Urinary bladder (tissue), 4 donors: ENCODE results near the gene DYNAP. TPM values are rescaled to one million over a fixed set of nuclear protein-coding genes. Genes with fewer than 3 reads are reported as not detected.

Experiments
- DNase-seq: peaks from one replicate; pipeline ENCODE4 v3.0.0-alpha.2; 2015; ENCODE audit errors: extremely low spot score
- H3K27ac ChIP-seq: one replicate; pipeline ENCODE4 v1.5.1; 2013; ENCODE audit warnings: low read depth, mild to moderate bottlenecking, moderate library complexity
- H3K36me3 ChIP-seq: one replicate; pipeline ENCODE4 v1.6.1; 2013; ENCODE audit warnings: mild to moderate bottlenecking, moderate library complexity; ENCODE audit not compliant: insufficient read depth
- H3K4me1 ChIP-seq: one replicate; pipeline ENCODE4 v1.6.1; 2013; ENCODE audit warnings: mild to moderate bottlenecking, moderate library complexity; ENCODE audit not compliant: insufficient read depth
- H3K4me3 ChIP-seq: one replicate; pipeline ENCODE4 v1.5.1; 2013; ENCODE audit warnings: low read depth, low read length
- WGBS: extraction: QIAGEN DNeasy Blood & Tissue Kit; methylation state at CpG from one replicate; pipeline ENCODE4 v1.1.7; 2013; 5-methylcytosine and 5-hydroxymethylcytosine counted together
- polyA plus RNA-seq: library from polyadenylated mRNA; stranded (reverse); fragments of 200-250 nt; gene quantifications from one replicate; pipeline ENCODE4 v1.2.3, GENCODE V29; 2013
- total RNA-seq: library from RNA; depleted of rRNA; stranded (reverse); fragments of >200 nt; gene quantifications from one replicate; pipeline ENCODE4 v1.2.3, GENCODE V29; 2014
- donor health status: healthy with polysubstance abuse.
- donor health status: healthy.

DYNAP gene
- total and polyA plus RNA-seq, 2 donors = not detected

GRCh38 chr18:54608028-54608642 is 17.1 kb downstream of the DYNAP start:
- Histone ChIP-seq H3K4me3 (no peak overlapping the region), H3K4me1 (peaks cover 1% of the 10 kb centered on the region), H3K27ac (no peak overlapping the region), H3K36me3 (no peaks in the 10 kb centered on the region)
- no peak for DNase-seq
- 69% methylated on average over 3 of the region's 3 CpGs for WGBS

- Histone ChIP-seq H3K4me3 (no peak overlapping the region), H3K36me3 (no peaks in the 10 kb centered on the region), H3K27ac (no peak overlapping the region), H3K4me1 (peaks cover 1% of the 10 kb centered on the region)
- DNase-seq = no peak
- 63% methylated on average over 2 of the region's 2 CpGs for WGBS
Observed at GRCh38 chr18:54611816-54612215, 20.8 kb downstream of the DYNAP start.

GRCh38 chr18:54612237-54612636 is 21.2 kb downstream of the DYNAP start:
- DNase-seq = no peak
- no peaks in the 10 kb centered on the region for H3K36me3 ChIP-seq
- no peak overlapping the region for H3K27ac ChIP-seq
- WGBS = 53% methylated on average over 4 of the region's 4 CpGs
- no peak overlapping the region for H3K4me3 ChIP-seq
- peaks cover 1% of the 10 kb centered on the region for H3K4me1 ChIP-seq

- Histone ChIP-seq H3K4me1 (peaks cover 1% of the 10 kb centered on the region), H3K36me3 (no peaks in the 10 kb centered on the region), H3K4me3 (no peak overlapping the region), H3K27ac (no peak overlapping the region)
- WGBS = 75% methylated on average over 4 of the region's 4 CpGs
- no peak for DNase-seq
Observed at GRCh38 chr18:54613174-54613573, 22.1 kb downstream of the DYNAP start.

DNA sequence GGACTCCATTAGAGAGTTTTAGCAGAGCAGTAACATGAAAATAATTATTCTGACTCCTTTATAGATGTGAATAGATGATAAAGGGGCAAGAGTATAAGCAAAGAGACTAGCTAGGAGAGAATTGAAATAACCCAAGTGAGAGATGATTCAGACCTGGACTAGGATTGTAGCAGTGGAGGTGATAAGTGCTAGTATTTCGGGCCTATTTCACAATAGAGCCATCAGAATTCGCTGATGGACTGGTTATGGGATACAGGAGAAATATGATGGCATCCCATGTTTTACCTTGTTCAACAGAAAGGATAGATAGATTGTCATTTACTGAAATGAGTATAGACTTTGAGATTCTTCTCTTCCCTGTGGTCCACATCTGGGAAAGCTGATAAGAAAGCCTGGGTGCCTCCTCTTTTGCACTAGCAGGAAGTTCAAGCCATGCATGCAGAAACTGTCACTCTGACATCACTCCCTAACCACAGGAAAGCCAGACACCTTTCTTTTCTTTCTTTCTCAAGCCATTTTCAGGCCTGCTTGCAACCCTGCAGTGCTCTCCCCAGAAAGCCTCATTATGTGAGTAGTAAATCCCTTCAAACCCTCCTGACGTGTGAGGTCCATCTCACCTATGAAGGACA is 25.3 kb downstream of the DYNAP start:
- DNase-seq = no peak
- Histone ChIP-seq H3K36me3 (no peaks in the 10 kb centered on the region), H3K27ac (no peak overlapping the region), H3K4me1 (no peaks in the 10 kb centered on the region), H3K4me3 (no peak overlapping the region)
- WGBS = 64% methylated on average over 3 of the region's 3 CpGs

- no peak overlapping the region for H3K4me3 ChIP-seq
- H3K4me1 ChIP-seq = no peaks in the 10 kb centered on the region
- no peak overlapping the region for H3K27ac ChIP-seq
- no peaks in the 10 kb centered on the region for H3K36me3 ChIP-seq
- DNase-seq = no peak
Observed at GRCh38 chr18:54622084-54622483, 31.0 kb downstream of the DYNAP start.

DNA sequence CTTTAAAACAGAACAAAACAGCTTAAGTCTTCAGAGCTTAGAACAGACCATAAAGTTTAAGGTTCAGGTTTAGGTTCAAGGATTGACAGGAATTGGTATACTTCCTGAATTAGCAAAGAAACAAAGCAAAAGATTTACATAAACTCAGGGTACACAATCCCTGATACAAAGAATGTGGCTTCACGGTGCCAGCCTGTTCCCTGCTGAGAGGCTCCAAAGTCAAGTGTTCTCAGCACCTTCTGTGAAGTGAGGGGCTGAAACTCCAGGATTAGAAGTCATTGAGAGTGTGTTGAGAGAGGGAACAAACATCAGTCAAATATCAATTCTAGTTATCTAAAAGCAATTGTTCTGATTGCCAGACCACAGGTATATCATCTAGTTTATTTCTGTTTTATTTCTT is 35.7 kb downstream of the DYNAP start:
- H3K36me3 ChIP-seq = no peaks in the 10 kb centered on the region
- H3K4me1 ChIP-seq = no peaks in the 10 kb centered on the region
- H3K4me3 ChIP-seq = no peak overlapping the region
- no peak for DNase-seq
- 76% methylated on average over 1 of the region's 1 CpG for WGBS
- no peak overlapping the region for H3K27ac ChIP-seq

GRCh38 chr18:54630963-54631362 is 39.9 kb downstream of the DYNAP start:
- H3K4me1 ChIP-seq = no peaks in the 10 kb centered on the region
- no peak for DNase-seq
- no peak overlapping the region for H3K4me3 ChIP-seq
- H3K27ac ChIP-seq = no peak overlapping the region
- no peaks in the 10 kb centered on the region for H3K36me3 ChIP-seq

DNA sequence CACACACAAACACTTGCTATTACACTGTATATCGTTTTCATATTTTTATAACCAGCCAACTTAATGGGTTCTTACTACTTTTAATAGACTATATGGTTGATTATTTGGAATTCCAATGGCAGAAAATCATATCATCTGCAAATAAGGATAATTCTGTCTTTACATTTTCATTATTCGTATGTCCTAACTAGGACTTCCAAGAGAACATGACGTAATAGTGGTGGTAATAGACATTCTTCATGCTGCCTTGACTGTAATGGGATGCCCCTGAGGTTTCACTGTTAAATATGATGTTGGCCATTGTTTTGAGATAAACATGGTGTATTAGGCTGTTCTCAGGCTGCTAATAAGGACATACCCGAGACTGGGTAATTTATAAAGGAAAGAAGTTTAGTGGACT is 45.2 kb downstream of the DYNAP start:
- no peak overlapping the region for H3K27ac ChIP-seq
- H3K4me1 ChIP-seq = no peaks in the 10 kb centered on the region
- WGBS = 72% methylated on average over 4 of the region's 4 CpGs
- no peak for DNase-seq
- no peak overlapping the region for H3K4me3 ChIP-seq
- no peaks in the 10 kb centered on the region for H3K36me3 ChIP-seq

DNA sequence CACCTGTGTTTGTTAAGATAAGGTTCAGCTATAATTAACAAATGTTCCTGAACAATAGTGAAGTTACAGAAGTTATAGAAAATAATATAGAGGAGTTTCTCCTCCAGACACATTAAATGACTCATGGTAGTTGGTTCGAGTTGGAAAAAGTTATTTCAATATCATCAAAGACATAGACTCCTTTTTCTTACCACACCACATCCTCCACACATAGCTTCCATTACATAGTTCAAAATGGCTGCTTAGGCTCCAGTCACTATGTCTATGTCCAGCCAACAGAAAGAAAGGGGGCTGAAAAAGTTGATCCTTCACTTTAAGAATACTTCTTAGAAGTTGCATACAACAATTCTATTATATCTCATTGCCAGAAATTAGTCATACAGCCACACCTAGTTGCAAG is 50.7 kb downstream of the DYNAP start:
- Histone ChIP-seq H3K36me3 (no peaks in the 10 kb centered on the region), H3K4me3 (no peak overlapping the region), H3K4me1 (no peaks in the 10 kb centered on the region), H3K27ac (no peak overlapping the region)
- WGBS = 73% methylated on average over 1 of the region's 1 CpG
- DNase-seq = no peak

- no peak for DNase-seq
- Histone ChIP-seq H3K36me3 (no peaks in the 10 kb centered on the region), H3K4me3 (no peak overlapping the region), H3K4me1 (no peaks in the 10 kb centered on the region), H3K27ac (no peak overlapping the region)
- WGBS = 14% methylated on average over 2 of the region's 2 CpGs
Observed at GRCh38 chr18:54647176-54647575, 56.1 kb downstream of the DYNAP start.

Other genes with a start within 250 kb of the DYNAP start
- gene STARD6, start 233.4 kb upstream of the DYNAP start, total RNA-seq = 0.53 TPM
- gene STARD6, start 233.4 kb upstream of the DYNAP start, polyA plus RNA-seq = not detected
- 17.3 TPM for gene C18orf54, start 233.3 kb upstream of the DYNAP start, total RNA-seq
- 1.4 TPM for gene C18orf54, start 233.3 kb upstream of the DYNAP start, polyA plus RNA-seq
- gene RAB27B, start 237.2 kb downstream of the DYNAP start, total RNA-seq = 19.8 TPM
- gene RAB27B, start 237.2 kb downstream of the DYNAP start, polyA plus RNA-seq = 0.90 TPM